Right lobe of liver (tissue), 6 donors: ENCODE measurements around the gene OR3A1. TPM values are rescaled to one million over a fixed set of nuclear protein-coding genes. Genes with fewer than 3 reads are reported as not detected.
"Not testable (repeated sequence)": the region's sequence is repeated elsewhere in the genome, so short reads cannot be mapped to it uniquely, and the experiment has no call there.

Experiments used
- ATAC-seq, 4 donors: fragments of 200-7000 bp; cut with Tn5 transposase; one replicate each; pipeline ENCODE4 v1.9.1; 2020; ENCODE audit warnings: mild to moderate bottlenecking in 4 of 4, moderate library complexity in 4 of 4
- DNase-seq, 3 donors: peaks; one replicate each; pipeline ENCODE4 v3.0.0-alpha.2; 2020
- H3K27ac ChIP-seq, 3 donors: fragments of 200-600 bp; one replicate each; pipeline ENCODE4 v1.8.0; 2022
- H3K27me3 ChIP-seq, 2 donors: fragments of 200-600 bp; one replicate each; pipeline ENCODE4 v1.8.0; 2022
- H3K36me3 ChIP-seq, 4 donors: fragments of 200-600 bp; sonication (generic) in 1 of 4; one replicate each; pipeline versions ENCODE4 v1.5.1 to v1.8.0; 2017 to 2022; ENCODE audit warnings: control low read depth in 1 of 4
- H3K4me1 ChIP-seq, 4 donors: fragments of 200-600 bp; sonication (generic) in 1 of 4; one replicate each; pipeline versions ENCODE4 v1.5.1 to v1.8.0; 2017 to 2022; ENCODE audit warnings: control low read depth in 1 of 4
- H3K4me3 ChIP-seq, 3 donors: fragments of 200-600 bp; one replicate each; pipeline ENCODE4 v1.8.0; 2022
- H3K9me3 ChIP-seq, 4 donors: fragments of 200-600 bp; sonication (generic) in 1 of 4; one replicate each; pipeline versions ENCODE4 v1.5.1 to v1.8.0; 2017 to 2022; ENCODE audit warnings: control low read depth in 1 of 4
- CTCF ChIP-seq, 4 donors: fragments of 200-600 bp in 3 of 4; fragments of 450-650 bp in 1 of 4; IDR thresholded peaks; one replicate each; pipeline versions ENCODE4 v1.5.1 to v1.8.0; 2016 to 2022; ENCODE audit warnings: antibody characterized with exemption in 4 of 4, mild to moderate bottlenecking in 2 of 4
- POLR2A ChIP-seq: fragments of 450-650 bp; IDR thresholded peaks from one replicate; pipeline ENCODE4 v1.6.1; 2017; ENCODE audit warnings: antibody characterized with exemption, mild to moderate bottlenecking
- WGBS: methylation state at CpG from one replicate; pipeline ENCODE4 v1.1.6; 2018; ENCODE audit warnings: low coverage, low lambda C conversion rate; ENCODE audit not compliant: insufficient coverage; ENCODE audit errors: missing lambda C conversion rate; 5-methylcytosine and 5-hydroxymethylcytosine counted together
- intact Hi-C, 2 donors: fragments of 100-400 bp; cut with DNase I; formaldehyde crosslinking; loops; one replicate each; pipeline versions ENCODE4 v1.11.2 to v1.14.1; 2022
- long read RNA-seq: library from polyadenylated mRNA; unstranded; transcript quantifications from one replicate; pipeline ENCODE4 v2.0.0, GENCODE V29; 2019
- total RNA-seq, 6 experiments: library from RNA; depleted of rRNA in 2 of 6; stranded (reverse); fragments of >200 nt in 2 of 6; fragmentation: NEBNext Ultra II Directional in 3 of 6; extraction: Animal tissue kit (Norgen Biotek cat#: 25700) in 3 of 6; gene quantifications; one replicate each; pipeline versions ENCODE4 v1.1.0 to v1.2.4, GENCODE V29; 2016 to 2023
- donor health status: DM: no; HTN: yes; CAD: no.
- donor health status: DM: no; HTN: no; CAD: no.
- donor health status: DM: no; HTN: no; CAD: no.
- donor health status: DM: no; HTN: yes; CAD: no.
- donor health status: DM: no; HTN: yes; CAD: no.

Gene OR3A1
- total RNA-seq: not detected
- long read RNA-seq: 0 reads

GRCh38 chr17:3298260-3298659 lies at the start of gene OR3A1:
TSS of gene OR3A1 (minus strand) at chr17:3298360. CDS start at chr17:3292582, 5,778 bp downstream.
- WGBS: 50% methylated on average over 4 of the region's 6 CpGs
- Histone ChIP-seq H3K36me3 (no peaks in the 10 kb centered on the region), H3K27me3 (no peaks in the 10 kb centered on the region), H3K27ac (no peak within 1 kb of the TSS), H3K4me1 (no peaks in the 10 kb centered on the region), H3K9me3 (no peaks in the 10 kb centered on the region), H3K4me3 (no peak within 1 kb of the TSS)
- ATAC-seq: no peak
- TF ChIP-seq POLR2A: no peak
- no peak for TF ChIP-seq CTCF (IDR thresholded peaks at IDR 0.05)
- intact Hi-C loops: no loop called here
- no peak for DNase-seq

- H3K27me3 ChIP-seq, H3K36me3 ChIP-seq, H3K4me1 ChIP-seq, intact Hi-C loops, DNase-seq, ATAC-seq, H3K9me3 ChIP-seq, H3K27ac ChIP-seq, H3K4me3 ChIP-seq: not testable (repeated sequence)
- no CpG with 5 or more reads among the region's 12 CpGs for WGBS
These were observed 44.6 kb upstream of the OR3A1 start for GRCh38 chr17:3342782-3343181.

- intact Hi-C loops: no loop called here
- ATAC-seq (peak in 1 of 4 donors; percentile 14), DNase-seq (no peak)
- Histone ChIP-seq H3K36me3 (no peaks in the 10 kb centered on the region), H3K27me3 (no peaks in the 10 kb centered on the region), H3K4me1 (no peaks in the 10 kb centered on the region), H3K27ac (no peak overlapping the region), H3K4me3 (no peak overlapping the region), H3K9me3 (no peaks in the 10 kb centered on the region)
- TF ChIP-seq CTCF (IDR thresholded peaks at IDR 0.05) (peak in 2 of 4 donors; percentile 6 to 23), POLR2A (no peak)
- 22% methylated on average over 4 of the region's 4 CpGs for WGBS
These were observed 37.7 kb upstream of the OR3A1 start for GRCh38 chr17:3335876-3336275.

- Histone ChIP-seq H3K4me3 (no peak overlapping the region), H3K36me3 (no peaks in the 10 kb centered on the region), H3K27me3 (no peaks in the 10 kb centered on the region), H3K4me1 (no peaks in the 10 kb centered on the region), H3K27ac (no peak overlapping the region), H3K9me3 (no peaks in the 10 kb centered on the region)
- DNase-seq: no peak
- TF ChIP-seq CTCF (IDR thresholded peaks at IDR 0.05): no peak
- TF ChIP-seq POLR2A: no peak
- intact Hi-C loops: no loop called here
- ATAC-seq: no peak
- 67% methylated on average over 3 of the region's 5 CpGs for WGBS
These were observed 20.2 kb upstream of the OR3A1 start for GRCh38 chr17:3318336-3318735.

- WGBS: 78% methylated on average over 3 of the region's 3 CpGs
- ATAC-seq: no peak
- intact Hi-C loops: no loop called here
- Histone ChIP-seq H3K27ac (no peak overlapping the region), H3K36me3 (no peaks in the 10 kb centered on the region), H3K4me3 (no peak overlapping the region), H3K9me3 (no peaks in the 10 kb centered on the region), H3K27me3 (no peaks in the 10 kb centered on the region), H3K4me1 (no peaks in the 10 kb centered on the region)
- no peak for DNase-seq
- no peak for TF ChIP-seq POLR2A
- no peak for TF ChIP-seq CTCF (IDR thresholded peaks at IDR 0.05)
These were observed 18.7 kb upstream of the OR3A1 start for GRCh38 chr17:3316836-3317235.
